Mesenchymal stem cell (in vitro differentiated cells and primary cell): ENCODE measurements around the gene DEPDC4.
"Not testable (repeated sequence)": the region's sequence is repeated elsewhere in the genome, so short reads cannot be mapped to it uniquely, and the experiment has no call there.

Experiments
- DNase-seq: peaks from one replicate; pipeline ENCODE4 v3.0.0-alpha.2; 2013
- H2AFZ ChIP-seq: one replicate; pipeline ENCODE4 v1.6.1; 2013; ENCODE audit warnings: low read depth, mild to moderate bottlenecking, control low read depth, inconsistent platforms, low read length, moderate library complexity
- H2AK5ac ChIP-seq: 2 replicates; pipeline ENCODE4 v1.6.1; 2013; ENCODE audit warnings: low read length, moderate library complexity, mild to moderate bottlenecking, inconsistent platforms; ENCODE audit not compliant: severe bottlenecking
- H2BK120ac ChIP-seq: one replicate; pipeline ENCODE4 v1.6.1; 2013; ENCODE audit warnings: low read depth, mild to moderate bottlenecking, inconsistent platforms, low read length, moderate library complexity
- H2BK12ac ChIP-seq, 2 experiments: one replicate each; pipeline ENCODE4 v1.6.1; 2013; ENCODE audit warnings: inconsistent platforms in 2 of 2, low read length in 2 of 2, mild to moderate bottlenecking in 2 of 2, moderate library complexity in 2 of 2, control low read depth in 1 of 2
- H2BK15ac ChIP-seq: one replicate; pipeline ENCODE4 v1.6.1; 2013; ENCODE audit warnings: mild to moderate bottlenecking, low read depth, inconsistent platforms; ENCODE audit not compliant: poor library complexity, severe bottlenecking
- H2BK5ac ChIP-seq: 2 replicates; pipeline ENCODE4 v1.6.1; 2013; ENCODE audit warnings: low read depth, mild to moderate bottlenecking, low read length, control low read depth, inconsistent platforms; ENCODE audit not compliant: poor library complexity, severe bottlenecking
- H3K14ac ChIP-seq, 2 experiments: one replicate each; pipeline ENCODE4 v1.6.1; 2013; ENCODE audit warnings: inconsistent platforms in 2 of 2, low read length in 2 of 2, control low read depth in 1 of 2, mild to moderate bottlenecking in 1 of 2, moderate library complexity in 1 of 2
- H3K18ac ChIP-seq, 2 experiments: one replicate each; pipeline ENCODE4 v1.6.1; 2013; ENCODE audit warnings: inconsistent platforms in 2 of 2, low read length in 2 of 2, control low read depth in 1 of 2, low read depth in 1 of 2, mild to moderate bottlenecking in 1 of 2
- H3K23ac ChIP-seq, 2 experiments: one replicate each; pipeline ENCODE4 v1.6.1; 2013; ENCODE audit warnings: inconsistent platforms in 2 of 2, low read length in 2 of 2, mild to moderate bottlenecking in 2 of 2, moderate library complexity in 2 of 2, control low read depth in 1 of 2
- H3K27ac ChIP-seq: 2 replicates; pipeline ENCODE4 v1.5.1; 2013; ENCODE audit warnings: mild to moderate bottlenecking, moderate library complexity, low read length, control low read depth, inconsistent platforms; ENCODE audit not compliant: poor library complexity, severe bottlenecking
- H3K27me3 ChIP-seq, 2 experiments: 2 replicates each; pipeline versions ENCODE4 v1.6.1 to v1.7.0; 2013; ENCODE audit warnings: low read length in 2 of 2, mild to moderate bottlenecking in 2 of 2, moderate library complexity in 2 of 2, control low read depth in 1 of 2, inconsistent platforms in 1 of 2; ENCODE audit not compliant: control insufficient read depth in 1 of 2, insufficient read depth in 1 of 2
- H3K36me3 ChIP-seq, 2 experiments: 2 replicates each; pipeline versions ENCODE4 v1.6.1 to v1.7.0; 2013; ENCODE audit warnings: low read length in 2 of 2, control low read depth in 1 of 2, inconsistent platforms in 1 of 2, low read depth in 1 of 2, mild to moderate bottlenecking in 1 of 2; ENCODE audit not compliant: insufficient read depth in 2 of 2, control insufficient read depth in 1 of 2
- H3K4ac ChIP-seq, 2 experiments: one replicate each; pipeline ENCODE4 v1.6.1; 2013; ENCODE audit warnings: inconsistent platforms in 2 of 2, low read length in 2 of 2, mild to moderate bottlenecking in 2 of 2, moderate library complexity in 2 of 2, control low read depth in 1 of 2, low read depth in 1 of 2
- H3K4me1 ChIP-seq: 2 replicates; pipeline ENCODE4 v1.6.1; 2013; ENCODE audit warnings: low read depth, low read length, control low read depth; ENCODE audit not compliant: control insufficient read depth, insufficient read depth
- H3K4me2 ChIP-seq: 2 replicates; pipeline ENCODE4 v1.6.1; 2013; ENCODE audit warnings: low read length, mild to moderate bottlenecking, inconsistent platforms; ENCODE audit not compliant: poor library complexity, severe bottlenecking
- H3K4me3 ChIP-seq, 2 experiments: 2 replicates each; pipeline versions ENCODE4 v1.5.1 to v1.7.0; 2013; ENCODE audit warnings: low read length in 2 of 2, mild to moderate bottlenecking in 2 of 2, control low read depth in 1 of 2, low read depth in 1 of 2; ENCODE audit not compliant: insufficient read depth in 1 of 2
- H3K79me1 ChIP-seq: replicated peaks from 2 replicates; pipeline ENCODE4 v1.6.1; 2013; ENCODE audit warnings: mild to moderate bottlenecking, control low read depth, low read length, inconsistent platforms; ENCODE audit not compliant: poor library complexity, severe bottlenecking
- H3K9ac ChIP-seq: 2 replicates; pipeline ENCODE4 v1.7.0; 2013; ENCODE audit warnings: mild to moderate bottlenecking, low read length, moderate library complexity
- H3K9me3 ChIP-seq: 2 replicates; pipeline ENCODE4 v1.7.0; 2013; ENCODE audit warnings: mild to moderate bottlenecking, low read length; ENCODE audit not compliant: control insufficient read depth
- H4K8ac ChIP-seq: one replicate; pipeline ENCODE4 v1.6.1; 2013; ENCODE audit warnings: inconsistent platforms, mild to moderate bottlenecking, low read length, moderate library complexity
- H4K91ac ChIP-seq: one replicate; pipeline ENCODE4 v1.6.1; 2013; ENCODE audit warnings: mild to moderate bottlenecking, low read length, inconsistent platforms
- WGBS: methylation state at CpG from one replicate; pipeline ENCODE4 v1.1.7; 2013; ENCODE audit warnings: mixed read lengths; 5-methylcytosine and 5-hydroxymethylcytosine counted together

Gene DEPDC4

DNA sequence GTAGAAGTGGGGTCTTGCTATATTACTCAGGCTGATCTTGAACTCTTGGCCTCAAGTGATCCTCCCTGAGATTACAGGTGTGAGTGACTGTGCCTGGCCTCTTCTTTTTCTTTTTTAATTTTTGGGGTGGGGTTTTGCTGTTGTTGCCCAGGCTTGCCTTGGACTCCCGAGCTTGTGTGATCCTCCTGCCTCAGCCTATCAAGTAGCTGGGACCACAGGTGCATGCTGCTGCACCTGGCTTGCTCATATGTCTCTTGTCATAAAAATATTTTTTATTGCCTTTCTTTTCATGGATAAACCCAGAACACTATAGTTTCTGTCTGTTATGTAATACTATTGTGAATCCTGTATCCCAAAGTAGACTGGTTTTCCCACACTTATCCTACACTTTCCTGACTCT lies 26.1 kb upstream of the DEPDC4 start:
- H3K4me3 ChIP-seq, result no peak overlapping the region
- H3K4ac ChIP-seq, result no peak overlapping the region
- WGBS, result 100% methylated on average over 1 of the region's 1 CpG
- no peak overlapping the region for H2AK5ac ChIP-seq
- H3K27ac ChIP-seq, result no peak overlapping the region
- peaks cover 2% of the 10 kb centered on the region for H3K4me1 ChIP-seq
- H2AFZ ChIP-seq, result no peak overlapping the region
- no peak overlapping the region for H2BK120ac ChIP-seq
- no peak overlapping the region for H3K23ac ChIP-seq
- no peak overlapping the region for H4K91ac ChIP-seq
- no peak overlapping the region for H3K9ac ChIP-seq
- DNase-seq, result no peak
- peaks cover 8 to 40% of the 10 kb centered on the region in 2 experiments for H3K36me3 ChIP-seq
- H3K79me1 ChIP-seq, result peaks cover 11% of the 10 kb centered on the region
- no peak overlapping the region for H4K8ac ChIP-seq
- no peak overlapping the region for H2BK15ac ChIP-seq
- no peak overlapping the region for H3K4me2 ChIP-seq
- no peak overlapping the region for H3K18ac ChIP-seq
- H2BK12ac ChIP-seq, result no peak overlapping the region
- no peaks in the 10 kb centered on the region for H3K9me3 ChIP-seq
- H3K14ac ChIP-seq, result no peak overlapping the region
- H2BK5ac ChIP-seq, result no peak overlapping the region
- H3K27me3 ChIP-seq, result no peaks in the 10 kb centered on the region

DNA sequence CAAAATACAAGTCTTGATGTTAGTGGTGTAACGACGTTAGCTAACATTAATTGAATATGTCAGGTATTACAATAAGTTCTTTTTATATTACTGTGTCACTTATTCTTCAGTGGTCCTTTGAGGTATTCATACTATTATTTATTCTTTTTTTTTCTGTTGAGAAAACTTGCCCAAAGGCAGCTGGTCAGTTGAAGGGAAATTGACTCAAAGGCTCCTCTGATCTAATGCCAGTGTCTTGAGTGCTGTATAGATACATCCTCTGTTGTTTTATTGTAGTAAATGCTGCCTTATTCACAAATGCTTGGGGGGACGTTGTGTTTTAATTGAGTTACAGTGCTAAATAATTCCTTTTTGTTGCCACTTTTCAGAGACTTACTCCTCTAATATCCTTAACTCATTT lies 23.1 kb upstream of the DEPDC4 start:
- Histone ChIP-seq H3K27ac (no peak overlapping the region), H3K79me1 (peaks cover 12% of the 10 kb centered on the region), H3K4me3 (no peak overlapping the region), H2BK12ac (no peak overlapping the region), H2BK5ac (no peak overlapping the region), H3K14ac (no peak overlapping the region), H3K4me2 (no peak overlapping the region), H3K4ac (no peak overlapping the region), H3K36me3 (peaks cover 3 to 46% of the 10 kb centered on the region in 2 experiments), H3K9ac (no peak overlapping the region), H3K27me3 (no peaks in the 10 kb centered on the region), H4K8ac (no peak overlapping the region), H3K23ac (no peak overlapping the region), H2AFZ (no peak overlapping the region), H3K4me1 (no peaks in the 10 kb centered on the region), H2BK15ac (no peak overlapping the region), H3K18ac (no peak overlapping the region), H4K91ac (no peak overlapping the region), H2AK5ac (no peak overlapping the region), H3K9me3 (no peaks in the 10 kb centered on the region), H2BK120ac (no peak overlapping the region)
- WGBS, result no CpG with 5 or more reads among the region's 3 CpGs
- DNase-seq, result no peak

DNA sequence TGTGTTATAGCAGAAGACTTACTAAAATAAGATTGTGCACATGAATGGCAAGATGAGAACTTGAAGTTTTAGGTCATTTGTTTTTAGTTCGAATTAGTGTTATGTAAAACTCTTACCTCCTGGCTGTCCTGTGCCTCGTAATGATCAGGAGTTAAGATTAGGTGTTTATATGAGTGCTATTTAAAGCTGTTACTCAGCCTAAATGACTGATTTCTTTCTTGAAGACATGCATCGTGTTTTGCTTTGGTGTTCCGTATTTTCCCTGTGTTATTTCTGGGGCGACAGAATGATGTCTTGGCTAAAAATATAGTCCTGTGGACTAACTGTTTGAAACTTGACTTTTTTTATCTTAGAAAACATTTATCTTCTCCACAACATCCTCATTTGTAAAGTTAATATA lies 22.2 kb upstream of the DEPDC4 start:
- Histone ChIP-seq H3K4me2 (no peak overlapping the region), H4K91ac (no peak overlapping the region), H2AFZ (no peak overlapping the region), H3K9ac (no peak overlapping the region), H3K4ac (no peak overlapping the region), H3K4me1 (no peaks in the 10 kb centered on the region), H2BK12ac (no peak overlapping the region), H2BK15ac (no peak overlapping the region), H3K4me3 (no peak overlapping the region), H2AK5ac (no peak overlapping the region), H2BK120ac (no peak overlapping the region), H3K27ac (no peak overlapping the region), H3K9me3 (no peaks in the 10 kb centered on the region), H3K23ac (no peak overlapping the region), H3K79me1 (peaks cover 13% of the 10 kb centered on the region), H4K8ac (no peak overlapping the region), H2BK5ac (no peak overlapping the region), H3K18ac (no peak overlapping the region), H3K27me3 (no peaks in the 10 kb centered on the region), H3K14ac (no peak overlapping the region), H3K36me3 (peaks cover 3 to 50% of the 10 kb centered on the region in 2 experiments)
- 88% methylated on average over 4 of the region's 5 CpGs for WGBS
- DNase-seq, result no peak

DNA sequence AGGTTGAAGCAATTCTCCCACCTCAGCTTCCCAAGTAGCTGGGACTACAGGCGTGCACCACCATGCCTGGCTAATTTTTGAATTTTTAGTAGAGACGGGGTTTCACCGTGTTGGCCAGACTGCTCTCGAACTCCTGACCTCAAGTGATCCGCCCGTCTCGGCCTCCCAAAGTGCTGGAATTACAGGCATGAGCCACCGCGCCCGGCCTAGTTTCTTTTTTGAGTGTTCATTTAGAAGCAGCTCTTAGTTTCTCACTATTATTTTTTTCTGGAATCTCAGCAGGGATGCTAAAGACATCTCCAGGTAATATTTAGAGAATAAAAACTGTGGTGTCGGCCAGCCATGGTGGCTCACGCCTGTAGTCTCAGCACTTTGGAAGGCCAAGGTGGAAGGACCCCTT lies 17.7 kb upstream of the DEPDC4 start:
- H2BK15ac ChIP-seq, H3K27ac ChIP-seq, H2BK120ac ChIP-seq, H2AK5ac ChIP-seq, H4K91ac ChIP-seq, H3K14ac ChIP-seq, H3K27me3 ChIP-seq, H2AFZ ChIP-seq, H3K23ac ChIP-seq, H3K9me3 ChIP-seq, H4K8ac ChIP-seq, H2BK12ac ChIP-seq, H3K9ac ChIP-seq, H3K4ac ChIP-seq, H3K4me1 ChIP-seq, DNase-seq, H3K4me3 ChIP-seq, H3K4me2 ChIP-seq, H3K18ac ChIP-seq, H2BK5ac ChIP-seq: not testable (repeated sequence)
- H3K79me1 ChIP-seq, result peaks cover 11% of the 10 kb centered on the region
- WGBS, result 98% methylated on average over 12 of the region's 12 CpGs
- H3K36me3 ChIP-seq, result peaks cover 0 to 30% of the 10 kb centered on the region in 2 experiments
